ENCODE measurements around the gene CDC25C.

GRCh38 chr5:138330813-138331448 lies 673 bp downstream of the CDC25C start:
- TF ChIP-seq CTCF (IDR thresholded peaks at IDR 0.05): no peak
- TF ChIP-seq POLR2A (IDR thresholded peaks at IDR 0.05): no peak
- TF ChIP-seq EP300 (IDR thresholded peaks at IDR 0.05): no peak
- TF ChIP-seq POLR2AphosphoS5 (IDR thresholded peaks at IDR 0.05): no peak

Data from sigmoid colon (tissue), 4 donors.